Fibroblast of skin of right quadriceps (primary cell): ENCODE results near the gene KRTAP9-8.
"Not testable (repeated sequence)": the region's sequence is repeated elsewhere in the genome, so short reads cannot be mapped to it uniquely, and the experiment has no call there.

ENCODE experiments used
- DNase-seq: peaks from one replicate; pipeline ENCODE4 v3.0.0-alpha.2; 2013

Gene KRTAP9-8

GRCh38 chr17:41237949-41238437 lies at the start of gene KRTAP9-8:
Gene KRTAP9-8 (plus strand): TSS chr17:41237999. CDS start chr17:41238052, 53 bp downstream.
- not testable (repeated sequence) for DNase-seq

- DNase-seq, result not testable (repeated sequence)
Observed at GRCh38 chr17:41189837-41190318, 47.9 kb upstream of the KRTAP9-8 start, which contains the start of gene KRTAP9-1. Gene KRTAP9-1 (plus strand): TSS chr17:41189887. CDS start chr17:41189887, 0 bp downstream.

- no peak for DNase-seq
Observed at GRCh38 chr17:41190328-41190727, 47.5 kb upstream of the KRTAP9-8 start.

- DNase-seq, result no peak
Observed at GRCh38 chr17:41196068-41196467, 41.7 kb upstream of the KRTAP9-8 start.

GRCh38 chr17:41199421-41200078 lies 38.2 kb upstream of the KRTAP9-8 start:
- no peak for DNase-seq

- peak; percentile 39 for DNase-seq
Observed at GRCh38 chr17:41211845-41212466, 25.8 kb upstream of the KRTAP9-8 start.

- DNase-seq, result no peak
Observed at GRCh38 chr17:41212524-41213169, 25.2 kb upstream of the KRTAP9-8 start.

- DNase-seq, result no peak
Observed at GRCh38 chr17:41215681-41216080, 22.1 kb upstream of the KRTAP9-8 start.

- peak; percentile 15 for DNase-seq
Observed at GRCh38 chr17:41223821-41224220, 14.0 kb upstream of the KRTAP9-8 start.

GRCh38 chr17:41226051-41226450 lies 11.7 kb upstream of the KRTAP9-8 start:
- no peak for DNase-seq

- DNase-seq, result not testable (repeated sequence)
Observed at GRCh38 chr17:41226598-41227095, 11.2 kb upstream of the KRTAP9-8 start, which contains the start of gene KRTAP9-2. Gene KRTAP9-2 (plus strand): TSS chr17:41226648. CDS start chr17:41226655, 7 bp downstream.

GRCh38 chr17:41230094-41230493 lies 7.7 kb upstream of the KRTAP9-8 start:
- no peak for DNase-seq

- no peak for DNase-seq
Observed at GRCh38 chr17:41231731-41232130, 6.1 kb upstream of the KRTAP9-8 start.

GRCh38 chr17:41232399-41233105 lies 5.2 kb upstream of the KRTAP9-8 start, which contains the start of gene KRTAP9-3:
Gene KRTAP9-3 (plus strand): TSS chr17:41232449. CDS start chr17:41232502, 53 bp downstream.
- not testable (repeated sequence) for DNase-seq

GRCh38 chr17:41237116-41237515 lies 683 bp upstream of the KRTAP9-8 start:
- DNase-seq, result not testable (repeated sequence)

- DNase-seq, result not testable (repeated sequence)
Observed at GRCh38 chr17:41246995-41247787, 9.4 kb downstream of the KRTAP9-8 start.

GRCh38 chr17:41249637-41250240 lies 11.9 kb downstream of the KRTAP9-8 start, which contains the start of gene KRTAP9-4:
Gene KRTAP9-4 (plus strand): TSS chr17:41249687. CDS start chr17:41249721, 34 bp downstream.
- not testable (repeated sequence) for DNase-seq

- DNase-seq, result no peak
Observed at GRCh38 chr17:41251261-41251660, 13.5 kb downstream of the KRTAP9-8 start.

- peak; percentile 7 for DNase-seq
Observed at GRCh38 chr17:41254861-41255260, 17.1 kb downstream of the KRTAP9-8 start.

GRCh38 chr17:41255381-41256290 lies 17.8 kb downstream of the KRTAP9-8 start, which contains the start of gene KRTAP9-9:
Gene KRTAP9-9 (plus strand): TSS chr17:41255384.
- peak; percentile 68 for DNase-seq
